ENCODE measurements around the gene PADI1. TPM values are rescaled to one million over a fixed set of nuclear protein-coding genes. Genes with fewer than 3 reads are reported as not detected.

PADI1 gene
- total RNA-seq, 1 donor from 2014 or later: not detected

DNA sequence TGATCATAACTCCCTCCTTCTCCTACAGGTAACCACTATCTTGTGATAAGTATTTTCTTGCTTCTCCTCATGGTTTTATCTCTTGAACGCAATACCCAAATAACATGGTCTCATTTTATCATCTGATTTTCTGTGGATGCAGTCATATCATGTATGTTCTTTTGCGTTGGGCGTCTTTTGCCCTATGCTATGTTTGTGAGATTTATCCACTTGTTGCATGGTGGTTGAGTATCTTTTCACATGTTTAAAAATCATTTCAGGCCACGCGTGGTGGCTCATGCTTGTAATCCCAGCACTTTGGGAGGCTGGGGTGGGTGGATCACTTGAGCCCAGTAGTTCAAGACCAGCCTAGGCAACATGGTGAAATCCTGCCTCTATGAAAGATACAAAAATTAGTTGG, 59.5 kb downstream of the PADI1 start:
- Mint-ChIP-seq H3K4me3 (ENCODE audit: unreplicated experiment) (no peak overlapping the region), H3K4me1 (ENCODE audit: low read depth, unreplicated experiment) (peaks cover 2% of the 10 kb centered on the region), H3K27me3 (ENCODE audit: low read depth, unreplicated experiment) (peaks cover 18% of the 10 kb centered on the region), H3K9me3 (ENCODE audit: unreplicated experiment) (peaks cover 2% of the 10 kb centered on the region), H3K36me3 (ENCODE audit: low read depth, unreplicated experiment) (no peaks in the 10 kb centered on the region), H3K27ac (ENCODE audit: unreplicated experiment) (no peak overlapping the region)
- Histone ChIP-seq H4K20me1 (ENCODE audit: insufficient read depth, low read length) (no peaks in the 10 kb centered on the region), H3K4me1 (ENCODE audit: insufficient read depth, low read length) (peaks cover 3% of the 10 kb centered on the region), H3K27ac (ENCODE audit: low read depth, low read length) (no peak overlapping the region), H2AFZ (ENCODE audit: low read depth, low read length) (no peak overlapping the region), H3K9ac (ENCODE audit: low read length) (no peak overlapping the region), H3K27me3 (ENCODE audit: insufficient read depth, low read length) (no peaks in the 10 kb centered on the region), H3K36me3 (ENCODE audit: insufficient read depth, low read length) (no peaks in the 10 kb centered on the region), H3K79me2 (ENCODE audit: insufficient read depth, low read length) (no peaks in the 10 kb centered on the region), H3K4me2 (ENCODE audit: low read length) (no peak overlapping the region), H3K9me3 (ENCODE audit: insufficient read depth, low read depth, low read length) (no peaks in the 10 kb centered on the region), H3K4me3 (ENCODE audit: insufficient read depth, low read depth, low read length) (no peak overlapping the region)
- TF ChIP-seq, protein P1, sequence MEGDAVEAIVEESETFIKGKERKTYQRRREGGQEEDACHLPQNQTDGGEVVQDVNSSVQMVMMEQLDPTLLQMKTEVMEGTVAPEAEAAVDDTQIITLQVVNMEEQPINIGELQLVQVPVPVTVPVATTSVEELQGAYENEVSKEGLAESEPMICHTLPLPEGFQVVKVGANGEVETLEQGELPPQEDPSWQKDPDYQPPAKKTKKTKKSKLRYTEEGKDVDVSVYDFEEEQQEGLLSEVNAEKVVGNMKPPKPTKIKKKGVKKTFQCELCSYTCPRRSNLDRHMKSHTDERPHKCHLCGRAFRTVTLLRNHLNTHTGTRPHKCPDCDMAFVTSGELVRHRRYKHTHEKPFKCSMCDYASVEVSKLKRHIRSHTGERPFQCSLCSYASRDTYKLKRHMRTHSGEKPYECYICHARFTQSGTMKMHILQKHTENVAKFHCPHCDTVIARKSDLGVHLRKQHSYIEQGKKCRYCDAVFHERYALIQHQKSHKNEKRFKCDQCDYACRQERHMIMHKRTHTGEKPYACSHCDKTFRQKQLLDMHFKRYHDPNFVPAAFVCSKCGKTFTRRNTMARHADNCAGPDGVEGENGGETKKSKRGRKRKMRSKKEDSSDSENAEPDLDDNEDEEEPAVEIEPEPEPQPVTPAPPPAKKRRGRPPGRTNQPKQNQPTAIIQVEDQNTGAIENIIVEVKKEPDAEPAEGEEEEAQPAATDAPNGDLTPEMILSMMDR (IDR thresholded peaks at IDR 0.05; ENCODE audit: insufficient read depth, low read depth, low read length): no peak
- no peak for TF ChIP-seq EZH2 (IDR thresholded peaks at IDR 0.05; ENCODE audit: insufficient read depth, low read length)
- no peak for DNase-seq (ENCODE audit: low read depth)
- no peak for FAIRE-seq

DNA sequence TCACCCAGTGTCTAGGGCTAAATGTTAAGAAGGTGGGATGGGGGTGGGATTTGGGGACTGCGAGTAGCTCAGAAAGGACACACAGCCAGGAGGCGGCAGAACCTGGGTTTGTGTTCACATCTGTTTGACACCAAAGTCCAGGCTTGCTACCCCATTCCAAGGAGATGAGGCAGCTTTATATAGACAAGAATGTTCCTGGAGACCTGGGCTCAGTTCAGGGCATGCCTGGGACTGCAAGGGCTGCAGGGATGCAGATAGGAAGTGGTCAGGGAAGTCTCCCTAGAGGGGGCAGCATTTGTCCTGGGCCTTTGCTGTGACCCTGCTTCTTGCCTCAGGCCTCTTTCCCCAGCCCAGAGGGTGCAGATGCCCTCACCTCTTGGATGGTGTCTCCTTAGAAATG, 60.2 kb downstream of the PADI1 start:
- Histone ChIP-seq H3K4me2 (ENCODE audit: low read length) (no peak overlapping the region), H3K27ac (ENCODE audit: low read depth, low read length) (no peak overlapping the region), H3K9me3 (ENCODE audit: insufficient read depth, low read depth, low read length) (no peaks in the 10 kb centered on the region), H3K4me3 (ENCODE audit: insufficient read depth, low read depth, low read length) (no peak overlapping the region), H2AFZ (ENCODE audit: low read depth, low read length) (no peak overlapping the region), H3K4me1 (ENCODE audit: insufficient read depth, low read length) (no peaks in the 10 kb centered on the region), H4K20me1 (ENCODE audit: insufficient read depth, low read length) (no peaks in the 10 kb centered on the region), H3K27me3 (ENCODE audit: insufficient read depth, low read length) (no peaks in the 10 kb centered on the region), H3K9ac (ENCODE audit: low read length) (no peak overlapping the region), H3K79me2 (ENCODE audit: insufficient read depth, low read length) (no peaks in the 10 kb centered on the region), H3K36me3 (ENCODE audit: insufficient read depth, low read length) (no peaks in the 10 kb centered on the region)
- Mint-ChIP-seq H3K4me1 (ENCODE audit: low read depth, unreplicated experiment) (peaks cover 2% of the 10 kb centered on the region), H3K4me3 (ENCODE audit: unreplicated experiment) (no peak overlapping the region), H3K36me3 (ENCODE audit: low read depth, unreplicated experiment) (no peaks in the 10 kb centered on the region), H3K27me3 (ENCODE audit: low read depth, unreplicated experiment) (peaks cover 15% of the 10 kb centered on the region), H3K9me3 (ENCODE audit: unreplicated experiment) (peaks cover 2% of the 10 kb centered on the region), H3K27ac (ENCODE audit: unreplicated experiment) (no peak overlapping the region)
- TF ChIP-seq EZH2 (IDR thresholded peaks at IDR 0.05; ENCODE audit: insufficient read depth, low read length): no peak
- TF ChIP-seq, protein P1 (IDR thresholded peaks at IDR 0.05; ENCODE audit: insufficient read depth, low read depth, low read length): no peak
- no peak for FAIRE-seq
- DNase-seq (ENCODE audit: low read depth): no peak

DNA sequence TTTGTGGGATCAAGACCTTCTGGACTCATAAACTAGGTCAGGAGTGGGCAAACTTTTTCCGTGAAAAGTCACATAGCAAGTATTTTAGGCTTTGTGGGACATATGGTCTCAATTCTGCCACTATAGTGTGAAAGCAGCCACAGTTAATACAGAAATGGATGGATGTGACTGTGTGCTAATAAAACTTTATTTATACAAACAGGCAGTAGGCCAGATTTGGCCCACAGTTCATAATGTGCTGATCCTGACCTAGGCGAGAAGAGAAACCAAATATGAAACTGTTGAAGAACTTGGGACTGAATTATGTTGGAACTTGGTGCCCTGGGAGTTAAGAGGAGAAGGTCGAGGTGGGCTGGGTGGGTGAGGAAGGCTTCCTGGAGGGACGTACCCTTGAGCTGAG, 61.0 kb downstream of the PADI1 start:
- Histone ChIP-seq H3K27me3 (ENCODE audit: insufficient read depth, low read length) (no peaks in the 10 kb centered on the region), H3K4me3 (ENCODE audit: insufficient read depth, low read depth, low read length) (no peak overlapping the region), H3K36me3 (ENCODE audit: insufficient read depth, low read length) (no peaks in the 10 kb centered on the region), H3K27ac (ENCODE audit: low read depth, low read length) (no peak overlapping the region), H3K9ac (ENCODE audit: low read length) (no peak overlapping the region), H3K4me1 (ENCODE audit: insufficient read depth, low read length) (no peaks in the 10 kb centered on the region), H3K4me2 (ENCODE audit: low read length) (no peak overlapping the region), H3K79me2 (ENCODE audit: insufficient read depth, low read length) (no peaks in the 10 kb centered on the region), H2AFZ (ENCODE audit: low read depth, low read length) (no peak overlapping the region), H4K20me1 (ENCODE audit: insufficient read depth, low read length) (no peaks in the 10 kb centered on the region), H3K9me3 (ENCODE audit: insufficient read depth, low read depth, low read length) (no peaks in the 10 kb centered on the region)
- Mint-ChIP-seq H3K9me3 (ENCODE audit: unreplicated experiment) (peaks cover 2% of the 10 kb centered on the region), H3K27me3 (ENCODE audit: low read depth, unreplicated experiment) (peaks cover 9% of the 10 kb centered on the region), H3K36me3 (ENCODE audit: low read depth, unreplicated experiment) (no peaks in the 10 kb centered on the region), H3K4me1 (ENCODE audit: low read depth, unreplicated experiment) (peaks cover 2% of the 10 kb centered on the region), H3K27ac (ENCODE audit: unreplicated experiment) (no peak overlapping the region), H3K4me3 (ENCODE audit: unreplicated experiment) (no peak overlapping the region)
- no peak for DNase-seq (ENCODE audit: low read depth)
- TF ChIP-seq, protein P1 (IDR thresholded peaks at IDR 0.05; ENCODE audit: insufficient read depth, low read depth, low read length): no peak
- TF ChIP-seq EZH2 (IDR thresholded peaks at IDR 0.05; ENCODE audit: insufficient read depth, low read length): no peak
- no peak for FAIRE-seq
